ENCODE measurements around the gene EOMES.

- TF ChIP-seq POLR2A (IDR thresholded peaks at IDR 0.05) (no peak), EP300 (IDR thresholded peaks at IDR 0.05; ENCODE audit: low read depth) (no peak), POLR2AphosphoS5 (IDR thresholded peaks at IDR 0.05) (no peak)
- TF ChIP-seq, protein P1, sequence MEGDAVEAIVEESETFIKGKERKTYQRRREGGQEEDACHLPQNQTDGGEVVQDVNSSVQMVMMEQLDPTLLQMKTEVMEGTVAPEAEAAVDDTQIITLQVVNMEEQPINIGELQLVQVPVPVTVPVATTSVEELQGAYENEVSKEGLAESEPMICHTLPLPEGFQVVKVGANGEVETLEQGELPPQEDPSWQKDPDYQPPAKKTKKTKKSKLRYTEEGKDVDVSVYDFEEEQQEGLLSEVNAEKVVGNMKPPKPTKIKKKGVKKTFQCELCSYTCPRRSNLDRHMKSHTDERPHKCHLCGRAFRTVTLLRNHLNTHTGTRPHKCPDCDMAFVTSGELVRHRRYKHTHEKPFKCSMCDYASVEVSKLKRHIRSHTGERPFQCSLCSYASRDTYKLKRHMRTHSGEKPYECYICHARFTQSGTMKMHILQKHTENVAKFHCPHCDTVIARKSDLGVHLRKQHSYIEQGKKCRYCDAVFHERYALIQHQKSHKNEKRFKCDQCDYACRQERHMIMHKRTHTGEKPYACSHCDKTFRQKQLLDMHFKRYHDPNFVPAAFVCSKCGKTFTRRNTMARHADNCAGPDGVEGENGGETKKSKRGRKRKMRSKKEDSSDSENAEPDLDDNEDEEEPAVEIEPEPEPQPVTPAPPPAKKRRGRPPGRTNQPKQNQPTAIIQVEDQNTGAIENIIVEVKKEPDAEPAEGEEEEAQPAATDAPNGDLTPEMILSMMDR (IDR thresholded peaks at IDR 0.05) = no peak
Measured at GRCh38 chr3:27678234-27678633, 43.9 kb downstream of the EOMES start.
